Measurements from ENCODE around the gene MMP20.

The MMP20 gene

DNA sequence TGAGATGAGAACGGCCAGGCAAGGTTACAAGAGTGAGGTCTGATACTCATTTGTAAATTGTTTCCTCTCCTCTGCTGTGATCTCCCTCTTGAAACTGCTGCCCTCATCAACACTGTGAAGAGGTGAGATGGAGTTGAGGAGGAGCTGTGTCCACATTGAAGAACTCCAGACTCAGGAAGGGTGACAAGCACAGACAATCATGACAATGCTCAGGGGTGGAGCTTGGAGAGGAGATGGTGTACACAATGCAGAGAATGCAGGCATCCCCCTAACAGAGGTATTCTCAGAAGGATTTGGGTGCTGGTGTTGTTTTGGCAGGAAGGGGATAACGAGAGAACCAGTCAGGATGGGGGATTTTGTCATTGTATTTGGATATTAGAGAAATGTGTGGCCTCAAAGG lies 73.1 kb downstream of the MMP20 start:
- TF ChIP-seq, protein P1, sequence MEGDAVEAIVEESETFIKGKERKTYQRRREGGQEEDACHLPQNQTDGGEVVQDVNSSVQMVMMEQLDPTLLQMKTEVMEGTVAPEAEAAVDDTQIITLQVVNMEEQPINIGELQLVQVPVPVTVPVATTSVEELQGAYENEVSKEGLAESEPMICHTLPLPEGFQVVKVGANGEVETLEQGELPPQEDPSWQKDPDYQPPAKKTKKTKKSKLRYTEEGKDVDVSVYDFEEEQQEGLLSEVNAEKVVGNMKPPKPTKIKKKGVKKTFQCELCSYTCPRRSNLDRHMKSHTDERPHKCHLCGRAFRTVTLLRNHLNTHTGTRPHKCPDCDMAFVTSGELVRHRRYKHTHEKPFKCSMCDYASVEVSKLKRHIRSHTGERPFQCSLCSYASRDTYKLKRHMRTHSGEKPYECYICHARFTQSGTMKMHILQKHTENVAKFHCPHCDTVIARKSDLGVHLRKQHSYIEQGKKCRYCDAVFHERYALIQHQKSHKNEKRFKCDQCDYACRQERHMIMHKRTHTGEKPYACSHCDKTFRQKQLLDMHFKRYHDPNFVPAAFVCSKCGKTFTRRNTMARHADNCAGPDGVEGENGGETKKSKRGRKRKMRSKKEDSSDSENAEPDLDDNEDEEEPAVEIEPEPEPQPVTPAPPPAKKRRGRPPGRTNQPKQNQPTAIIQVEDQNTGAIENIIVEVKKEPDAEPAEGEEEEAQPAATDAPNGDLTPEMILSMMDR (IDR thresholded peaks at IDR 0.05), result no peak

DNA sequence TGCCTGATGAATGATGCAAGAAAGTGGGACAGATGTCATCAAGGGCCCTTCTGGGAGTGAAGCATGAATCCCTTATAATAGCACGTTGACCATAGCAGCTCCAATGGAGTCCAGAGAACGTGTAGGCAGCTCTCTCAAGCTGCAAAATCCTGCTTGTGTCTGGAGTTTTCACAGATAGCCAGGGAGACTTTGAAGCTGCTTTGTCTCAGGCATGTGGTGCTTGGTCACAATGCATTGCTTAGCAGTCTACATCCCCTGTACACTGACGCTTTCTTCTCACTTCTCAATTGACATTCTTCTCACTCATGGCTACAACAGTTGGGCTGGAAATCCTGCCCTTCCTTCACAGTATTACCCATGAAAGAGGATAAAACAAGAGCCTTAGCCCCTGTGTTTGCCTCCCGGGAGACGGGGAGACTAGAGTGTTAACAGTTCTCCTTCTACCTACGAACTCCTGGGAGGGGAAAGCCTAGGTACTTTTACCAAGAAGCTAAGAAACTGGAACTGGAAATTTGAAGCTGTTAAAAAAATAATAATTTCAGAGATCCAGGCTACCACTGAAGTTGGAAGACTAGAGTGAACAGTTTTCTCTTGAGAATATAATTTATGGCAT lies 73.9 kb downstream of the MMP20 start:
- TF ChIP-seq, protein P1 (IDR thresholded peaks at IDR 0.05), result no peak

DNA sequence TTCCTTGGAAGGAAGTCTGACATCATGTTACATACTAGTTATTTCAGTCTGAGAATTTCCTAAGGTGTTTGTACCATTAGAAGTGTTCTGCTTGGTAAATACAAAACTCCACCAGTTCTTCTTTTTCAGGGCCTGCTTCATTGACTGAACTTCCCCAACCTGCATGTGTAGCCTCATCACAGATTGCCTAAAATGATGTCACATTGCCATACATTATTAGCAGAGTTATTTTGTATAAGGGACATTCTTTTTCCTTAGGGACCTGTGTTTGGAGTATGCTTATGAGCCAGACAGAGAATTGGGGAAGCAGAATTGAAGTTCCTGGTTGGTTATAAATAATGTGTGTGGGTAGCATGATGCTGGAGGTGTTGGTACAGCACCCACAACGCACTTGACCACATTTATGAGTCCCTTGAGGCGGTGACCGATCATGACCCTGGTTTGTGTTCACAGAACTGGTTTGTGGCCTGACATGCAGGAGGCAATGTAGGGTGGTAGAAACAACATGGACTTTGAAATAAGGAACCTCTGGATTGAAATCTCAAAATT lies 78.1 kb downstream of the MMP20 start:
- TF ChIP-seq, protein P1 (IDR thresholded peaks at IDR 0.05), result no peak

DNA sequence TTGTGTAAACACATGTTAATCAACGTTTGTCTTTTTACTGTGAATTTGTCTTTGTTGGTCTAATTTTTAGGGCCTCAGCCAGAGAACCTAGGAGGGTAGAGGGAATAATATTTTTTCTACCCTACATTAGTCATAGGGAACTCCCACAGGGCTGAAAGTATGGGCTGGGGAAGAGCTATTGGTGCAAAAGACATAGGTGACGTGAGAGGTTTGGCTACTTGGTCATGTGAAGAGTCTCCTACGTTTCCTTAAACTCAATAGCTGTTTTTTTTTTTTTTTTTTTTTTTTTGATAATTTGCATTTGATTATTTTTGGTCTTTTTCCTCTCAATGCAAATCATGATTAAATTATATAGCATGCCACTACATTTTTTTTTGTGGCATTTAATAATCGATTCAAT lies 78.7 kb downstream of the MMP20 start:
- TF ChIP-seq, protein P1 (IDR thresholded peaks at IDR 0.05), result no peak

DNA sequence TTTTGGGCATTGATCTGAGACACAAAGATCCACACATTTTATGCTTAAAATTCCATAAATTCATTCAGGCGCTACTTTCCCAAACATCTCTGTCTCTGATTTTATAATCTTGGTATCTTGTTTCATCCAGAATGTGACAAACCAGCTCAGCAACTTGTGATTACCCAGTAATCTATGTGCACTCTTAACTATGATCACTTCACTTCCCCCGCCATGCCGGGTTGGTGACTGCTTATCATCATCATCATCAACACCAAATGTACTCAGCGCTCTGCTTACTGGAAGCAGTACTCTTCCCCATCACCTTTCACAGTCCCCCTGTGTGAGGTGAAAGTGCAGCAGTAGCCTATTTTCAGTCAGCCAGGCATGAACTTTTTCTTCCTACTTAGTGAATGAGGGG lies 79.4 kb downstream of the MMP20 start:
- TF ChIP-seq, protein P1 (IDR thresholded peaks at IDR 0.05), result no peak

DNA sequence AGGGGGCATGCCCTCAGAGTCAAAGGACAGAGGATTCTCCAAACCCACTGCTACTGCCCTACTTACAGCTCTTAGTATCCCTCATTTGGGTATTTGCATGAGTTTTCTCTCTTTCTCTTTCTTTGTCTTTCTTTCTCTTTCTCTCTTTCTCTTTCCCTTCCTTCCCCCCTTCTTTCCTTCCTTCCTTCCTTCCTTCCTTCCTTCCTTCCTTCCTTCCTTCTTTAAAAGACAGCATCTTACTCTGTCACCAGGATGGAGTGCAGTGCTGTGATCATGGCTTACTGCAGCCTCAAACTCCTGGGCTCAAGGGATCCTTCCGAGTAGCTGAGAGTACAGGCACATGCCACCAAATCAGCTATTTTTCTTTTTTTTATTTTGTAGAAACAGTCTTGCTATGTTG lies 80.5 kb downstream of the MMP20 start:
- TF ChIP-seq, protein P1 (IDR thresholded peaks at IDR 0.05), result no peak

DNA sequence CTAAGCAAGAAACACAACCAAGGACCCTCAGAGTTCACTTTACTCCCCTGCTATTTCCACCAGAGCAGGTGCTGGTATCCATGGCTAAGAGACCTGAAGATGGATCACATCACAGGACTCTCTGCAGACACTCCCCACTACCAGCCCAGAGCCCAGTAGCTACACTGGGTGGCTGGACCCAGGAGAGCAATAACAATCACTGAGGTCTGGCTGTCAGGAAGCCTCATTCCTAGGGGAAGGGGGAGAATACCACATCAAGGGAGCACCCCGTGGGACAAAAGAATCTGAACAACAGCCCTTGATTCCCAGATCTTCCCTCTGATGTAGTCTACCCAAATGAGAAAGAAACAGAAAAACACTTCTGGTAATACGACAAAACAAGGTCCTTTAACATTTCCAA lies 85.6 kb downstream of the MMP20 start:
- TF ChIP-seq, protein P1 (IDR thresholded peaks at IDR 0.05), result no peak

DNA sequence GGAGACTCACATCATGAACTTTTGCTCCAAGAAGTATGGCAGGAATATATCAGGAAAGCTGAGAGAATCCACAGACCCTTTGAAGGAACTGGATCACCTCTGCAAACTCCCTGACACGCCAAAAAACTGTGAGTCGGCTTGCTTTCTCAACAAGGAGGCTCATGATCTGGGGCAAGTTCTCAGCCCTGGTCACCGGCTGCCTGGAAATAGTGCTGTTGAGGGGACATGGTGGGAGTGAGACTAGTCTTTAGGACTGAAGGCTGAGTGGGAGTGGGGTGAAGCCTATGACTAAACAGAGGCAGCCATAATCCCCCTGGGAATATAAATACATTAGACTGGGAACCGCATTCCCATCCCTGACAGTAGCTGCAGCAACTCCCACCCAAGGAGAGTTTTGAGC lies 86.2 kb downstream of the MMP20 start:
- TF ChIP-seq, protein P1 (IDR thresholded peaks at IDR 0.05), result no peak
